AG10803 (cell line): ENCODE measurements around the gene MYOF.
"Not testable (repeated sequence)": the region's sequence is repeated elsewhere in the genome, so short reads cannot be mapped to it uniquely, and the experiment has no call there.

Source experiments
- DNase-seq: peaks from one replicate; pipeline ENCODE4 v3.0.0; 2010; ENCODE audit warnings: low read depth
- H3K4me3 ChIP-seq: 2 replicates; pipeline ENCODE4 v1.5.1; 2011; ENCODE audit warnings: mild to moderate bottlenecking, low read length, control low read depth
- CTCF ChIP-seq: conservative IDR thresholded peaks from 2 replicates; pipeline ENCODE4 v1.5.1; 2011; ENCODE audit warnings: mild to moderate bottlenecking, low read length, control low read depth, inconsistent platforms

Gene MYOF

GRCh38 chr10:93473161-93473560 is 9.0 kb downstream of the MYOF start:
- H3K4me3 ChIP-seq, result no peak overlapping the region
- no peak for DNase-seq
- TF ChIP-seq CTCF, result no peak

- DNase-seq, result peak; percentile 97
- H3K4me3 ChIP-seq, result no peak overlapping the region
- TF ChIP-seq CTCF, result no peak
Observed at GRCh38 chr10:93471110-93471651, 11.0 kb downstream of the MYOF start.

- no peak for TF ChIP-seq CTCF
- DNase-seq, result no peak
Observed at GRCh38 chr10:93469454-93469853, 12.7 kb downstream of the MYOF start.

DNA sequence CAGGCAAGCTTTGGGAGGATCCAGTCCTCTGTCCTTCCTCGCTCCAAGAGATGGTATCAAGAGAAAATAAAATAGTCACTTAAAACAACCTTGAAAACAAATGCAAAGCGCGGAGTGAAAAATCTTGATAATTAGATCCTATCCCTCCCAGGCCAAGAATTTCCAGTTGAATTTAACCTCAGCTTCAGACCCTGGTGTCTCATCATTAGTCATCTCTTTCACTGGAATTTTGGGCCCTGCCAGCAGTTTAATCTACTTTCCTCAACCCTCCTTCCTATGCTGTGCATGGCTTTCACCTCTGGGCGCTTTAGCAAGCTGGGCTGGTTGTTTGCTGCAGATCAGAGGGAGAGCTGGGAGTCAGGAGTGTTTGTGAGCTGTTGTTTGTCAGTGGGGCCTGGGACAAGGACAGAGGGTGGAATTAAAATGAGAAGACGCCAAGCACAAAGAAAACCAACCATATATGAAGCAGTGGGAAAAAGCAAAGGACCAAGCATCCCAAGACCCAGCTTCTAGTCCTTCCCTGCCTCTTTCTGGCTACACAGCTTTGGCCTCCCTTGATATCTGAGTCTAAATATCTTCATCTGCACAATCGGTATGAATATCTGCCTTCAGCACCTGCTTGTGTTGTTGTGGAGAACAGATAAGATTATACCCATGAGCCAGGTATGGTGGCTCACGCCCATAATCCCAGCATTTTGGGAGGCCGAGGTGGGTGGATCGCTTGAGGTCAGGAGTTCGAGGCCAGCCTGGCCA is 13.5 kb downstream of the MYOF start:
- H3K4me3 ChIP-seq, result peak overlapping the region; percentile 30
- DNase-seq, result peak; percentile 92
- TF ChIP-seq CTCF, result peak; percentile 33

More at GRCh38 chr10:93469454-93469853, 12.7 kb downstream of the MYOF start:
- H3K4me3 ChIP-seq, result no peak overlapping the region

DNA sequence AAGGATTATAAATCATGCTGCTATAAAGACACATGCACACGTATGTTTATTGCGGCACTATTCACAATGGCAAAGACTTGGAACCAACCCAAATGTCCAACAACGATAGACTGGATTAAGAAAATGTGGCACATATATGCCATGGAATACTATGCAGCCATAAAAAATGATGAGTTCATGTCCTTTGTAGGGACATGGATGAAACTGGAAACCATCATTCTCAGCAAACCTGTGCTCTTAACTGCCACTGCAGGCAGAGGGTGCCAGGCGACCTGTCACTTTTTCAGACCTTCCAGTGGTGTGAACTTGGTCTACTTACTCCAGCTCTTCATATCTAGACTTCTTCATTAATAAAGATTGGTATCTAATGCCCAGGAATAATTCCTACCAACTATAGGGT is 14.5 kb downstream of the MYOF start:
- not testable (repeated sequence) for DNase-seq, H3K4me3 ChIP-seq

- no peak overlapping the region for H3K4me3 ChIP-seq
- DNase-seq, result peak; percentile 97
- no peak for TF ChIP-seq CTCF
Observed at GRCh38 chr10:93465806-93466675, 16.1 kb downstream of the MYOF start.

DNA sequence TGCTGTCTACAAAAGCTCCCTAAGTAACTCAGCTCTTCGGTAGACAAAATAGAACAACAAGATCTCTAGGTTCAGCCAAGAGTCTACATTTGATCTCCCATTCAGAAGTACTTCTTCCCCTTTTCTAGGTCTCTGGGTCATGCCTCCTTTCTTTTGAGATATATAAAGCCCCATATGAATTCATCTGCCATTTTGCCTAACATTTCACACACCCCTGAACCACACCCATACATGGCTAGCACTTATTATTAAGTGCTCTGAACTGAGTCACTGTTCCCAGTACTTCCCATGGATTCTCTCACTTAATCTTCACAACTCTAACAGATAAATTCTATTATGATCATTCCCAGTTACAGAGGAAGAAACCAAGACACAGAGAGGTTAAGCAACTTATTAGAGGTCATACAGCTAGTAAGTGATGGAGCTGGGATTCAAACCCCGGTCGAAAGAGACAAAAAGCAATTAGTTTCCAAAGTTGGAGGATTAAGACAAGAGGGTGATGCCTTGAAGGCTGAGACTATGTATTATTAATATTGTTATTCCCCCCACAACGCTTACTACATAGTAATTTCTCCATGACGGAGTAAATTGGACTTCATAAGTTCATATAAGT is 17.3 kb downstream of the MYOF start:
- no peak for TF ChIP-seq CTCF

More for the DNA sequence above, 17.3 kb downstream of the MYOF start:
- no peak overlapping the region for H3K4me3 ChIP-seq
- no peak for DNase-seq
